Measurements from ENCODE around the gene SYTL2.

DNA sequence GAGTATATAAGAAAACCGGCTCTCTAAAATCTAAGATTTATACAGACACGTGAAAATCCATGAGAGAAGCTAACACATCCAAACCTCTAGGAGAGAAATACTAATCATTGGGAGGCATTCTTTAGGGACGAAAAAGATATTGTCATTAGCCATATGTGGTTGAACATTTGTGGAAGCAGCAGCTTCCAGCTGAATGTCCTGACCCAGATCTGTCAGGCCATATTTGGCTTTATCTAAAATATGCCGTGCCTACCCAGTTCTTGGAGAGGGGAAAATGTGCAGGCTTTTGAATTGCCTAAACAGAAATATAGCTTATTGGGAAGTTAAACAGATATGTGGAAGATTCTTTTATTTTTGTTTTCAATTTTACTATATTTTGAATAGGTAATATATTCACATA, 131.4 kb downstream of the SYTL2 start:
- TF ChIP-seq POLR2A (IDR thresholded peaks at IDR 0.05) (no peak), POLR2AphosphoS5 (IDR thresholded peaks at IDR 0.05) (no peak)
- TF ChIP-seq, protein P1, sequence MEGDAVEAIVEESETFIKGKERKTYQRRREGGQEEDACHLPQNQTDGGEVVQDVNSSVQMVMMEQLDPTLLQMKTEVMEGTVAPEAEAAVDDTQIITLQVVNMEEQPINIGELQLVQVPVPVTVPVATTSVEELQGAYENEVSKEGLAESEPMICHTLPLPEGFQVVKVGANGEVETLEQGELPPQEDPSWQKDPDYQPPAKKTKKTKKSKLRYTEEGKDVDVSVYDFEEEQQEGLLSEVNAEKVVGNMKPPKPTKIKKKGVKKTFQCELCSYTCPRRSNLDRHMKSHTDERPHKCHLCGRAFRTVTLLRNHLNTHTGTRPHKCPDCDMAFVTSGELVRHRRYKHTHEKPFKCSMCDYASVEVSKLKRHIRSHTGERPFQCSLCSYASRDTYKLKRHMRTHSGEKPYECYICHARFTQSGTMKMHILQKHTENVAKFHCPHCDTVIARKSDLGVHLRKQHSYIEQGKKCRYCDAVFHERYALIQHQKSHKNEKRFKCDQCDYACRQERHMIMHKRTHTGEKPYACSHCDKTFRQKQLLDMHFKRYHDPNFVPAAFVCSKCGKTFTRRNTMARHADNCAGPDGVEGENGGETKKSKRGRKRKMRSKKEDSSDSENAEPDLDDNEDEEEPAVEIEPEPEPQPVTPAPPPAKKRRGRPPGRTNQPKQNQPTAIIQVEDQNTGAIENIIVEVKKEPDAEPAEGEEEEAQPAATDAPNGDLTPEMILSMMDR (IDR thresholded peaks at IDR 0.05 in 8 of 11, conservative IDR thresholded peaks at IDR 0.05 in 3 of 11) = no peak
